Measurements from ENCODE around the gene UFL1. TPM values are rescaled to one million over a fixed set of nuclear protein-coding genes. Genes with fewer than 3 reads are reported as not detected.

Gene UFL1
- polyA plus RNA-seq, 1 of the 3 experiments (the other 2 are of a cell fraction), result 3.1 TPM

DNA sequence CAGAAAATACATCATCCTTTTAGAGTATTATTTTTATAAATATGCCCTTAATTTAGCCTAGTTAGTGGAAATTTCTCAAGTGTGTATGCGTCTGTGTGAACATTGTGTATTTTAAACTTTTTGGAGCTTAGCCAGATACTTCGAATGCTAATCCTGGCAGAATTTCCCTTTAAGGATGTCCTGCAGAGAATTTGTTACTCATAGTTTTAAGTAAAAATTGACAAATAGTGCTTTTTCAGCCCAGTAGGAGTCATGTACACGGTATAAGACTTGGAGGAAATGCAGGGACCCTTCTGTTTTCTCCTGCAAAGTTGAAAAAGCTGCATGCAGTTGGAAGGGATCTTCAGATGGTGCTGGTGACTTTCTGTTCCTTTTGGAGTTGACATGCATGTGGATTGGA, 41.3 kb downstream of the UFL1 start, which contains the start of gene FHL5:
Gene FHL5, plus strand, starts transcription at position 243 of the 400 bp plus-strand sequence. CDS start 40,486 bp downstream, outside the sequence.
- H3F3A ChIP-seq (replicated peaks; ENCODE audit: insufficient read depth), result no peaks in the 10 kb centered on the region
- WGBS (ENCODE audit: low lambda C conversion rate), result 38% methylated on average over 3 of the region's 3 CpGs
- H3K27me3 ChIP-seq (ENCODE audit: insufficient read depth), result no peaks in the 10 kb centered on the region
- no peaks in the 10 kb centered on the region for H3K79me2 ChIP-seq (ENCODE audit: insufficient read depth)
- no peak within 1 kb of the TSS for H3K4me2 ChIP-seq
- ChIA-PET POLR2A (no interaction called here), CTCF (interaction anchor here (0.8 kb wide), 1 partner anchor 497 kb away, joined by 3 read pairs; no protein-coding TSS in a partner anchor)
- H2AFZ ChIP-seq (ENCODE audit: low read depth), result no peak within 1 kb of the TSS
- H3K4me1 ChIP-seq (ENCODE audit: control insufficient read depth in 1 of 2, insufficient read depth in 2 of 2, low read depth in 1 of 2, low read length in 1 of 2), result no peaks in the 10 kb centered on the region; a peak in 1 of 4 replicates
- no peak within 1 kb of the TSS for H3K27ac ChIP-seq (ENCODE audit: low read depth in 2 of 2, low read length in 1 of 2)
- no peak within 1 kb of the TSS for H3K9ac ChIP-seq
- TF ChIP-seq RXRA (IDR thresholded peaks at IDR 0.05; ENCODE audit: borderline replicate concordance, low read depth) (no peak), NFIC (IDR thresholded peaks at IDR 0.05; ENCODE audit: borderline replicate concordance) (no peak), GABPA (IDR thresholded peaks at IDR 0.05; ENCODE audit: low read depth) (no peak), GATA2 (CRISPR knock-in tag; IDR thresholded peaks at IDR 0.05) (no peak)
- TF ChIP-seq, protein P1, sequence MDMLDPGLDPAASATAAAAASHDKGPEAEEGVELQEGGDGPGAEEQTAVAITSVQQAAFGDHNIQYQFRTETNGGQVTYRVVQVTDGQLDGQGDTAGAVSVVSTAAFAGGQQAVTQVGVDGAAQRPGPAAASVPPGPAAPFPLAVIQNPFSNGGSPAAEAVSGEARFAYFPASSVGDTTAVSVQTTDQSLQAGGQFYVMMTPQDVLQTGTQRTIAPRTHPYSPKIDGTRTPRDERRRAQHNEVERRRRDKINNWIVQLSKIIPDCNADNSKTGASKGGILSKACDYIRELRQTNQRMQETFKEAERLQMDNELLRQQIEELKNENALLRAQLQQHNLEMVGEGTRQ (IDR thresholded peaks at IDR 0.05; ENCODE audit: borderline replicate concordance, low read depth, low read length), result no peak
- no peaks in the 10 kb centered on the region for H4K20me1 ChIP-seq (ENCODE audit: insufficient read depth)
- H3K9me3 ChIP-seq, result no peaks in the 10 kb centered on the region
- no peak for DNase-seq
- H3K4me3 ChIP-seq (ENCODE audit: low read depth in 2 of 2, low read length in 1 of 2), result no peak within 1 kb of the TSS
- no peaks in the 10 kb centered on the region for H3K36me3 ChIP-seq (replicated peaks in 1 of 2; ENCODE audit: control insufficient read depth in 1 of 2, insufficient read depth in 2 of 2, low read length in 1 of 2)
- no peaks in the 10 kb centered on the region for H3K9me2 ChIP-seq

DNA sequence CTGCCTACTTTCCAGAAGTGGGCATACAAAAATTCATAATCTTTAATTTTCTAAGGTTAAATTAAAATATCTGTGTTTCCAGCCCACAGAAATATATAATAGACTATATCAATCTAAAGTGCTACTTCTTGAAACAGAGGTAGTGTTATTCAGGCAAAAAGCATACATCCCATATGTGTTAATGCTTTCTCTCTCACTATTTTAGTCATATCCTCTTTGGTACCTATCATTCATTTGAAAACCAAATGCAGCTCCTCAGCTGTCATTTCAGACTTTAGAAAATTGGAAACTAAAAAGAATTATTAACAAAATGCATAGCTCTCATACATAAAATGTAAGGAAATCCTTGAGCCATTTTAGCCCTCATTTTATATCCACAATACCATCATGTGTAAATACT, 42.2 kb downstream of the UFL1 start:
- no peak overlapping the region for H3K4me2 ChIP-seq
- ChIA-PET CTCF (interaction anchor here (0.8 kb wide), 1 partner anchor 496 kb away, joined by 3 read pairs; no protein-coding TSS in a partner anchor), POLR2A (no interaction called here)
- no peaks in the 10 kb centered on the region for H3K9me3 ChIP-seq
- no peaks in the 10 kb centered on the region for H3K9me2 ChIP-seq
- no peak overlapping the region for H2AFZ ChIP-seq (ENCODE audit: low read depth)
- no peaks in the 10 kb centered on the region for H3F3A ChIP-seq (replicated peaks; ENCODE audit: insufficient read depth)
- H3K9ac ChIP-seq, result no peak overlapping the region
- H3K27me3 ChIP-seq (ENCODE audit: insufficient read depth), result no peaks in the 10 kb centered on the region
- no peaks in the 10 kb centered on the region for H3K36me3 ChIP-seq (replicated peaks in 1 of 2; ENCODE audit: control insufficient read depth in 1 of 2, insufficient read depth in 2 of 2, low read length in 1 of 2)
- DNase-seq, result no peak
- no peaks in the 10 kb centered on the region for H3K79me2 ChIP-seq (ENCODE audit: insufficient read depth)
- H3K4me3 ChIP-seq (ENCODE audit: low read depth in 2 of 2, low read length in 1 of 2), result no peak overlapping the region
- H3K4me1 ChIP-seq (ENCODE audit: control insufficient read depth in 1 of 2, insufficient read depth in 2 of 2, low read depth in 1 of 2, low read length in 1 of 2), result no peaks in the 10 kb centered on the region; a peak in 1 of 4 replicates
- TF ChIP-seq SIN3A (IDR thresholded peaks at IDR 0.05; ENCODE audit: borderline replicate concordance, low read depth, low read length) (no peak), POLR2AphosphoS5 (IDR thresholded peaks at IDR 0.05; ENCODE audit: low read depth, low read length) (no peak), EP300 (IDR thresholded peaks at IDR 0.05; ENCODE audit: borderline replicate concordance in 1 of 2, low read depth in 1 of 2, low read length in 1 of 2) (no peak), TAF1 (IDR thresholded peaks at IDR 0.05; ENCODE audit: borderline replicate concordance, low read depth, low read length) (no peak), TCF12 (IDR thresholded peaks at IDR 0.05) (no peak), MXI1 (IDR thresholded peaks at IDR 0.05; ENCODE audit: low read depth, low read length) (no peak), RCOR1 (IDR thresholded peaks at IDR 0.05; ENCODE audit: low read length) (no peak), RFX5 (IDR thresholded peaks at IDR 0.05; ENCODE audit: low read length) (no peak), CHD2 (IDR thresholded peaks at IDR 0.05; ENCODE audit: low read length, partially characterized antibody) (no peak), NFIC (IDR thresholded peaks at IDR 0.05; ENCODE audit: borderline replicate concordance) (no peak)
- TF ChIP-seq, protein P2, sequence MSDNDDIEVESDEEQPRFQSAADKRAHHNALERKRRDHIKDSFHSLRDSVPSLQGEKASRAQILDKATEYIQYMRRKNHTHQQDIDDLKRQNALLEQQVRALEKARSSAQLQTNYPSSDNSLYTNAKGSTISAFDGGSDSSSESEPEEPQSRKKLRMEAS (IDR thresholded peaks at IDR 0.05; ENCODE audit: low read depth), result no peak
- TF ChIP-seq, protein P3, sequence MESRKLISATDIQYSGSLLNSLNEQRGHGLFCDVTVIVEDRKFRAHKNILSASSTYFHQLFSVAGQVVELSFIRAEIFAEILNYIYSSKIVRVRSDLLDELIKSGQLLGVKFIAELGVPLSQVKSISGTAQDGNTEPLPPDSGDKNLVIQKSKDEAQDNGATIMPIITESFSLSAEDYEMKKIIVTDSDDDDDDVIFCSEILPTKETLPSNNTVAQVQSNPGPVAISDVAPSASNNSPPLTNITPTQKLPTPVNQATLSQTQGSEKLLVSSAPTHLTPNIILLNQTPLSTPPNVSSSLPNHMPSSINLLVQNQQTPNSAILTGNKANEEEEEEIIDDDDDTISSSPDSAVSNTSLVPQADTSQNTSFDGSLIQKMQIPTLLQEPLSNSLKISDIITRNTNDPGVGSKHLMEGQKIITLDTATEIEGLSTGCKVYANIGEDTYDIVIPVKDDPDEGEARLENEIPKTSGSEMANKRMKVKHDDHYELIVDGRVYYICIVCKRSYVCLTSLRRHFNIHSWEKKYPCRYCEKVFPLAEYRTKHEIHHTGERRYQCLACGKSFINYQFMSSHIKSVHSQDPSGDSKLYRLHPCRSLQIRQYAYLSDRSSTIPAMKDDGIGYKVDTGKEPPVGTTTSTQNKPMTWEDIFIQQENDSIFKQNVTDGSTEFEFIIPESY (IDR thresholded peaks at IDR 0.05; ENCODE audit: borderline replicate concordance, low read depth), result no peak
- TF ChIP-seq, protein P4, sequence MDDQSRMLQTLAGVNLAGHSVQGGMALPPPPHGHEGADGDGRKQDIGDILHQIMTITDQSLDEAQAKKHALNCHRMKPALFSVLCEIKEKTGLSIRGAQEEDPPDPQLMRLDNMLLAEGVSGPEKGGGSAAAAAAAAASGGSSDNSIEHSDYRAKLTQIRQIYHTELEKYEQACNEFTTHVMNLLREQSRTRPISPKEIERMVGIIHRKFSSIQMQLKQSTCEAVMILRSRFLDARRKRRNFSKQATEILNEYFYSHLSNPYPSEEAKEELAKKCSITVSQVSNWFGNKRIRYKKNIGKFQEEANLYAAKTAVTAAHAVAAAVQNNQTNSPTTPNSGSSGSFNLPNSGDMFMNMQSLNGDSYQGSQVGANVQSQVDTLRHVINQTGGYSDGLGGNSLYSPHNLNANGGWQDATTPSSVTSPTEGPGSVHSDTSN (IDR thresholded peaks at IDR 0.05), result no peak
- TF ChIP-seq, protein P1 (IDR thresholded peaks at IDR 0.05; ENCODE audit: borderline replicate concordance, low read depth, low read length), result no peak
- no peaks in the 10 kb centered on the region for H4K20me1 ChIP-seq (ENCODE audit: insufficient read depth)
- no peak overlapping the region for H3K27ac ChIP-seq (ENCODE audit: low read depth in 2 of 2, low read length in 1 of 2)

Data from SK-N-SH (cell line).